Ishikawa (cell line): ENCODE measurements around the gene SNF8.

Experiments used
- CREB1 ChIP-seq: IDR thresholded peaks from 2 replicates; pipeline ENCODE4 v1.6.1; 2012; ENCODE audit warnings: low read depth
- MAX ChIP-seq: IDR thresholded peaks from 2 replicates; pipeline ENCODE4 v1.6.1; 2012
- REST ChIP-seq: IDR thresholded peaks from 2 replicates; pipeline ENCODE4 v1.6.1; 2012; ENCODE audit warnings: low read depth, mild to moderate bottlenecking
- TAF1 ChIP-seq: IDR thresholded peaks from 2 replicates; pipeline ENCODE4 v1.6.1; 2012; ENCODE audit warnings: low read depth, mild to moderate bottlenecking

GRCh38 chr17:48904428-48904827, 40.2 kb downstream of the SNF8 start:
- TF ChIP-seq TAF1 (no peak), CREB1 (no peak), MAX (no peak), REST (no peak)
